ENCODE measurements around the gene LRRC27.

Gene LRRC27

DNA sequence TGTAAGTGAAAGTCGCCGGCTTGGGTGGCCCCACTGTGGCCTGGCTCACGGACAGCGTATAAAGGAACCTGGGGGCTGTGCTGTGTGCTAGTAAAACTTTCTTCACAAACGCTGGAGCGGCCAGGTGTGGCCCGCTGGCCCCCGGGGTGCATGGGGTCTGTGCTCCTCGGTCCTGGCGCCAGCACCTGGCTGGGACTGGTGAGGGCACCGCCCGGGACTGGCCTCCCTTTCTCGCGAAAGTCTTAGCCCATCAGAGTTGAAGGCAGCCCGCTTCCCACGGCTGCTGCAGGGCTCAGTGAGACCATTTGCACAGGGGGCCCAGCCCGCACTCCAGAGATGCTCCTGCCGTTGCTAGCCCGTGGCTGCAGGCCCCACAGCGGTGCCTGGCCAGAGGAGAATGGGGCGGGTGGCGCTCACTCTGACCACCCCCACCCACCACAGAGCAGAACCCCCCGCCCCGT lies 70.8 kb downstream of the LRRC27 start:
- DNase-seq (ENCODE audit: low read depth): no peak

DNA sequence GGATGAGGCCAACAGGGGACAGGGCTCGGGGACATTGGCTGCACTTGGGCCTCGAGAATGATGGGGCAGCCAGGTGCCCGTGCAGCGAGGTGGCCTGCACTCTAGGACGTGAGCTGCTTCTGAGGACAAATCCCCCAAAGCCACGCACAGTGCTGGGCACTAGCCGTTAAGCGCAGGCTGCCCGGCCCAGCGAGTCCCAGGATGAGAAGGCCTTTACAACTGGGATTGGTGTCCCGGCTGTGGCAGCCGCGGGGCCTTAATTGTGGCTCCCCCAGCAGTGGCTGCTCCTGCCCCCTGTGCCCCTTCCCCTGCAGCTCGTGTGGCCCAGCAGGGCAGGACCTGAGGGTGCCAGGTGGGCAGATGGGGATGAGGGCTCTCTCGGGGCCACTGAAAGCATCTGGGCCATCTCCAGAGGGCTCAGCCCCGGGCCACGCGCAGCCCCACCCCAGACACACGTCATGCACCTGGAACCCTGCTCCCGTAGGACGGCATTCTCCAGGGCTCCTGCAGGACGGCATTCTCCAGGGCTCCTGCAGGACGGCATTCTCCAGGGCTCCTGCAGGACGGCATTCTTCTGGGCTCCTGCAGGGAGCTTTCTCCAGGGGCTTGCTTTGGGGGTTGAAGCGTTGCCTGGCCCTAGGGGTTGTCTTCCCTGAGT lies 71.6 kb downstream of the LRRC27 start:
- no peak for DNase-seq (ENCODE audit: low read depth)

DNA sequence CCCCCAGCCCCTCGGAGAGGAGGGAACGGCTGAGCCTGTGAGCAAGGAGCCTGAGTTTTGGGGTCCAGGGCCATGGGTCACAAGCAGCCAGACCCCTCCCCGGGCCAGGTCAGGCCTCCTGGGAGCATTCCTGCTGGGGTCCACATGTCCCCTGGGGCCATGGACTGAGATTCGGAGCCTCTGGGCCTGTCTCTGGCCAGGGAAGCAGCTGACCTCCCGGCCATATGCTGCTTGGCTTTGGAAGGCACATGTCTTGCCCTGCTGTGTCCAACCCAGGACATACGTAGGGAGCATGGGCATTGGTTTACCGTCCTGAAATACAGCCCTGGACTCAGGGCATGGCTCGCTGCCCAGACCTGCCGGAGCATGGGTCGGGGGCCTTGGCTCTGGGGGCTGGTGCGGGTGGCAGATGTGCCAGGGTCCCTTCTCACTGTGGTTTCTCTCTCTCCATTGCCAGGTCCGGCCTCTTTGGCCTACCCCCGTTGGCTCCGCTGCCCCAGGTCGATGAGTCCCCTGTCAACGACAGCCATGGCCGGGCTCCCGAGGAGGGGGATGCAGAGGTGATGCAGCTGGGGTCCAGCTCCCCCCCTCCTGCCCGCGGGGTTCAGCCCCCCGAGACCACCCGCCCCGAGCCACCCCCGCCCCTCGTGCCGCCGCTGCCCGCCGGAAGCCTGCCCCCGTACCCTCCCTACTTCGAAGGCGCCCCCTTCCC lies 72.3 kb downstream of the LRRC27 start:
- no peak for DNase-seq (ENCODE audit: low read depth)

DNA sequence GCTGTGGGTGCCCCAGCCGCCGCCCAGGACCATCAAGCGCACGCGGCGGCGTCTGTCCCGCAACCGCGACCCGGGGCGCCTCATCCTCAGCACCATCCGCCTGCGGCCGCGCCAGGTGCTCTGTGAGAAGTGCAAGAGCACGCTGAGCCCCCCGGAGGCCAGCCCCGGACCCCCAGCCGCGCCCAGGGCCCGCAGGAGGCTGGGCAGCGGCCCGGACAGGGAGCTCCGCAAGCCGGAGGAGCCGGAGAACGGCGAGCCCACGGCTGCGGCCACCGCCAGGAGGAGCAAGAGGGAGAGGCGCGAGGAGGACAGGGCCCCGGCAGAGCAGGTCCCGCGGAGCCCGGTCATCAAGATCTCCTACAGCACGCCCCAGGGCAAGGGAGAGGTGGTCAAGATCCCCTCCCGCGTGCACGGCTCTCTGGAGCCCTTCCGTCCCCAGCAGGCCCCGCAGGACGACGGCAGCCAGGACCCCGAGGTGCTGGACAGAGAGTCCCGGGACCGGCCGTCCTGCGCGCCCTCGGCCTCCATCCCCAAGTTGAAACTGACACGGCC lies 73.0 kb downstream of the LRRC27 start:
- no peak for DNase-seq (ENCODE audit: low read depth)

DNA sequence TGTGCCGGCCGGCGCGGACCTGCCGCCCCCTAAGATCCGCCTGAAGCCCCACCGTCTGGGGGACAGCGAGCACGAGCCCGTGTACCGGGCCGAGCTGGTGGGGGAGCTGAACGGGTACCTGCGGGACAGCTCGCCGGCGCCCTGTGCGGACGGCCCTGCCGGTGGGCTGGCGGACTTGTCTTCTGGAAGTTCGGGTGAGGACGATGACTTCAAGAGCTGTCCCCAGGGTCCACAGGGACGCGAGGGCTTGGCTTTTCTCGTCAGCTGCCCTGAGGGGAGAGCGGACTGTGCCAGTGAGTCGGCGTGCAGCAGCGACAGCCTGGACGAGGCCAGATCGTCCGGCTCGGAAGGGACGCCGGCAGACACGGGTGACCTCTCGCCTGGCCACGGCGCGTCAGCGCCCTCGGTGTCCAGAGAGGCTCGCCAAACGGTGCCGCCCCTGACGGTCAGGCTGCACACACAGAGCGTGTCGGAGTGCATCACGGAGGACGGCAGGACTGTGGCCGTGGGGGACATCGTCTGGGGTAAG lies 73.5 kb downstream of the LRRC27 start:
- DNase-seq (ENCODE audit: low read depth): no peak

DNA sequence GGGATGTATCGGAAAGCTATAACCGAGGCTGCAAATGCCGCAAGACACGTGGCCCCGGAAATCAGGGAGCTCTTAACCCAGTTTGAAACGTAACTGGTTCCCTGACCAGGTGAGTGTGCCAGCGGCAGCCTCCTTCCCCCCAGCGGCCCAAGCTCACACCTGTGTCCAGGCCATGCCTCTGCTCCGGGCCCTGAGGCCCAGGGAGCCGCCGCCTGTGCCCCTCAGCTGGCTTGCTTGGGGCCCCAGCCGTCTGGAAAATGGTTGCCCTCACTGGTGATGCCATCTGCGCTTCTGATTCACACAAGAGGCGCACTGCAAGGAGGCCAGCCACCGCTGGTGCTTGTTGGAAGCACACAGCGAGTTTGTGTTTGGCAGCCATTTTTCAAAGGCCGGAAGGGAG lies 74.2 kb downstream of the LRRC27 start:
- no peak for DNase-seq (ENCODE audit: low read depth)

DNA sequence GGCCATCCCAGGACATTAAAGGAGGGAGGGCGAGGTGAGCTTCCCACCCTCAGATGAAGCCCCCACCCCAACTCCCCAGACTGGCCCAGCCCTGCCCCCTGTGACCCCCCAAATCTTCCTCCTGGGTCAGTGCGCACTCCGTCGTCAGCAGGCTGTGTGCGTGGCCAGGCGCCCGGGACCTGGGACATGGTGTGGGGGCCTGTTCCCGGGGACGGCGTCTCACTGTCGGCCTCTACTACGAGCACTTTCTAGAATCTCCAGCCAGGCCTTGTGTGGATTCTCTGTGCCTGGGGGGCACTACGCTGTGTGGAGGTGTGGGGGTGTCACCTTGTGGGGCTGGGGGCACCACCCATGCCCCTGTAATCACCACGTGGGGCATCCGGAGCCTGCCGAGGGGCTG lies 74.8 kb downstream of the LRRC27 start:
- DNase-seq (ENCODE audit: low read depth): no peak

DNA sequence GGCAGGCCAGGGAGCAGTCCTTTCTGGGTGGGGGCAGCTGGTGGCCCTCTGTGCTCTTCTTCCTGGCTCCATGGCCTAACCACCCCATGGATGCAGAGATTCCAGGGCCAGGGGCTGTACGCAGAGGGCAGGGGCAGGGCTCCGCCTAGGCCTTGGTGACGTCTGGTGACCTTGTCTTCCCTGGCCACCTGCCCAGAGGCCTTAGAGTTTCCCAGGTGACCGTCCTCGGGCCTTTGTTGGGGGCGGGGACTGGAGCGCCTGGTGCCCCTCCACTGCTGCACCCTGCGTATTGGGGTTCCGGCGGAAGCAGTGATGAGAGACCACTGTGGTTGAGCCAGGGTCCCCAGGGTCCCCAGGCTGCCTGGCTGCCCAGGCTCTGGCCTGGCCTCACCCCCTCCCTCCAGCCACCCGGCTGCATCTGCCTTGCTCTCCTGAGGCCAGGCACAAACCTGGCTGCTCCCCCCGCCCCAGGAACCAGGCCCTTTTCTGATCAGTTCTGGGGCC lies 75.3 kb downstream of the LRRC27 start:
- no peak for DNase-seq (ENCODE audit: low read depth)

DNA sequence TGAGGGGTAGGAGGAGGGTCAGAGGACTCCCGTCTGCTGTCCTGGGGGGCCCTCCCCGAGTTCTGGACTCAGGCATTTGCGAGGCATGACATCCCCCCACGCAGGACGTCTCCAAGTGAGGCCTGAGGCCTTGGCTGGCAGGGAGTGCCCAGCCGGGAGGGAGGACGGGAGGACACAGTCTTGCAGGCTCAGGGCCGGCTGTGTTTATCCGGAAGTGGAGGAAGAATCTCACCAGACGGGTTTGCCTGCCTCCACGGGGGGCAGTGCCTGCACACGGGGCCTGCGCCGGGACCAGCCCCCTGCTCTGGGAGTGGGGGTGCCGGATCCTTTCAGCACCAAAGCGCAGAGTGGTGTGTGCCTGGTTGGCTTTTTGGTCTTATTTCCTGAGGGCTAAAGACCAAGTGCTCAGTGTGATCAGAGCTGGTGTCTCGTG lies 75.9 kb downstream of the LRRC27 start:
- DNase-seq (ENCODE audit: low read depth): no peak

DNA sequence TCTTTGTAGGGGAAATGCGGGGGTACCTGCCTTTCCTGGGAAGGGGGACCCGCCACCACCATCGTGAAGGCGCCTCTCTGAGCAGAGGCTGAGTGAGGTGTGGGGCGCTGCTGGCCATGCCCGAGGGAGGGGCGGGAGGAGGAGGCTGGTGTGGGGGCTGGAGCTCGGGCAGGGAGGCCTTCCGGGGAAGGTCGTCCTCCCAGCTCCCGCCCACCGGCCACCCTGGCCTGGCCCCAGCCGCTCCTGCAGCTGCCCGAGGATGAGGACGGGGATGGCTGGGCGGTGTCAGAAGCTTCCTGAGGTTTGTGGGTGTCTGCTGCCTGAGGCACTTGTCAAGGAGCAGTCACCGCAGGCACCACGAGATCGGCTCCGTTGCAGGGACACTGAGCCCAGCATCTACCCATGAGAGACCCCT lies 76.4 kb downstream of the LRRC27 start:
- no peak for DNase-seq (ENCODE audit: low read depth)

DNA sequence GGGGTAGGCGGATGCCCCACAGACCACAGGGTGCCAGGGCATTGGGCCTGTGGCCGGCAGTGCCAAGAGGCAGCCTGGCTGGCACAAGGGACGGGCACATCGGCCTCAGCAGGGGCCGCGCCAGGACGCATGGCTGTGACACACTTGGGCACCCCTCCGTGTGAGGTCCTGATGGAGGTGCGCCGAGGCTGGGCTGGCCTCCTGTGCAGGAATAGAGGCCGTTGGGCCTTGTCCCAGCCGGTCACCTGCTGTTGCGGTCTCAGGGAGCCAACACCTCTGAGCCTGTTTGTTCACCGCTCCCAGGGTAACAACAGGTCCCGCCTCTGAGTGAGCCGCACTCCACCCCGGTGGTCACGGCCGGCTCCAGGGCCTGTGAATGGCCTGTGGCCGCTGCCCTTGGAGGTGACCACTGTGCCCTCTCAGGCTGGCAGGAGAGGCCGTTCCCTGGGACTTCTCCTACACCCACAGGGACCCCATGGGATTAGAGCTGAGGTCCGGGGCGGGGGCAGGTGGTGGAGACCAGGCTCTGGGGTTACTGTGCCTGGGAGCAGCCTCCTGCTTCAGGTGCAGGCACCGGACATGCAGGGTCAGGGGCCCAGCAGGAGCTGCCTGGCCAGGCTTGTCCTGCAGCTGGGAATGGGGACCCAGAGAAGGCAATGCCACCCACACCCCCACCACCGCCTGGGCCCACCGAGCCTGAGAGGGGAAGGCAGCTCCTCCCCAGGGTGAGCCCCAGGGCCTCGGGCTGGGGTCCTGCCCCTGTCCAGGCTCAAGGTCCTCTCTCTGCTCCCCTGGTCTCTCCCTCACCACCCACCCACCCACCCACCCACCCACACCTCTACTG lies 77.1 kb downstream of the LRRC27 start:
- DNase-seq (ENCODE audit: low read depth): no peak

DNA sequence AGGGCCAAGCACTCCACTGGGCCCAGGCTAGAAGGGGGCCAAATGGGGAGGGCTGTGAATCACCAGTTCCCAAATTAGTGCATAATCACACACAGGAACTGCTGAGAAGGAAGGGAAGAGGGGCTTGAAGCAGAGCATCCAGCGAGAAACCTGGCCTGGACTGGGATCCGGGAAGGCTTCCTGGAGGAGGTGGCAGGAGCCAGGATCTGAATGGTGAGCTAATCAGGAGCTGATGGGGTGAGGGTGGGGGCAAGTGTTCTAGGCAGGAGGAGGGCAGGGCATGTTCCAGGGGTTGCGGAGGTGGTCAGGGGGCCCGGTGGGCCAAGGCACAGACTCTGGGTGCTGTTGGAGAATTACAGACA lies 77.7 kb downstream of the LRRC27 start:
- no peak for DNase-seq (ENCODE audit: low read depth)

DNA sequence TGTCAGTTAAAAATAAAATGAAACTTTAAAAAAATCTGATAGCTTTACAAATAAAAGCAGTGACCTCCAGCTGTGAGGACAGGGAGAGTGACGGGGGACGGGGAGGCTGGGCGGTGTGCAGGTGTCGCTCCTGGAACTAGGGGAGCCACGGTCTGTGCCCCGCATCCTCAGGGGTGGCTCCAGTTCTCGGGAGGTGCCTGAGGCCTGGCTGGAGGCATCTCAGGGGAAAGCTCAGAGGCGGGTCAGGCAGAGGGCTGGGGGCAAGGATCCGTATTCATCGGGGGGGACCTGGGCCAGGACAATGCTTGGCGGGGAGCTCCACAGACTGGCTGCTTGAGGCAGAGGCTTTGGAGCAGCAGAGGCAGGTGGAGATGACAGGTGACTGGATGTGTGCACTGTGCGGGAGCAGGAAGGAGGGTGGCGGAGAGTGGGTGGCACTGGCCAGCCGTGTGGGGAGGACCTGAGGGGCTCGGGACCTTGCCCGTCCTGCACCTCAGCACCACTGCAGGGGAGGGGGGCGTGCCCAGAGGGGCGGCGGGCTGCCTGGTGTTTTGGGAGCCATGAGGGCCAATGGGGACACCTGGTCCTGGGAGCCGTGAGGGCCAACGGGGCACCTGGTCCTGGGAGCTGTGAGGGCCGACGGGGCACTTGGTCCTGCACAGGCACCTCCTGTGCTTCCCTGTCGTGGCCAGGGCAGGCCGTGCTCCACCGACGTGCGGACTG lies 78.2 kb downstream of the LRRC27 start:
- DNase-seq (ENCODE audit: low read depth): no peak

DNA sequence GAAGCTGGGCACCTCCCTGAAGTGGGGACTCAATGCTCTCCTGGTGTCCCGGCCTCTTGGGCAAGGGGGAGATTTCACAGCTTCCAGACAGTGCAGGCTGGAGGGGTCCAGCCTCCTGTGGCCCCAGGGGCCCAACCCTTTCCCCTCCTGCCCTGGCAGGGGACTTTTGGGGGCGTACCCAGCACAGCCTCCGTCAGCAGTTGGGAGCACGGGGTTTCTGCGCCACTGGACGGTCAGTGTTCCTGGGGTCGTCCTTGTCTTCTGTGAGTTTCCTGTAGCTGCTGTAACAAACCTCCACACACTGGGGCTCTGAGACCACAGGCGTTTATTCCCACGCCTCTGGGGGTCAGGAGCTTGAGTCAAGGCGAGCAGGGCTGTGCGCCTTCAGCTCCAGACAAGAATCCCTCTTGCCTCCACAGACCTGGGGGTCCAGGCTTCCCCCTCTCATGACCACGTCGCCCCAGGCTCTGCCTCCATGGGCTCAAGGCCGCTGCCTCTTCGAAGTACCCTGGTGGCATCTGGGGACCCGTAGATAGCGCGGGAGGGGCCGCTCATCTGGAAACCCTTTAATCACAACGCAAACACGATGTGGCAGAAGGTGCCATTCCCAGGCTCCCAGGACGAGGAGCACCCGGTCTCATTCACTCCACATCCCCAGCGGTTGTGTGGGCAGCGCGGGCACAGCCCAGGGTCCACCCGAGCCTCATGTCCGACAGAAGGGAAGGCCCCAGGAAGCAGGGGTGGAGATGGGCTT lies 79.0 kb downstream of the LRRC27 start:
- DNase-seq (ENCODE audit: low read depth): no peak

DNA sequence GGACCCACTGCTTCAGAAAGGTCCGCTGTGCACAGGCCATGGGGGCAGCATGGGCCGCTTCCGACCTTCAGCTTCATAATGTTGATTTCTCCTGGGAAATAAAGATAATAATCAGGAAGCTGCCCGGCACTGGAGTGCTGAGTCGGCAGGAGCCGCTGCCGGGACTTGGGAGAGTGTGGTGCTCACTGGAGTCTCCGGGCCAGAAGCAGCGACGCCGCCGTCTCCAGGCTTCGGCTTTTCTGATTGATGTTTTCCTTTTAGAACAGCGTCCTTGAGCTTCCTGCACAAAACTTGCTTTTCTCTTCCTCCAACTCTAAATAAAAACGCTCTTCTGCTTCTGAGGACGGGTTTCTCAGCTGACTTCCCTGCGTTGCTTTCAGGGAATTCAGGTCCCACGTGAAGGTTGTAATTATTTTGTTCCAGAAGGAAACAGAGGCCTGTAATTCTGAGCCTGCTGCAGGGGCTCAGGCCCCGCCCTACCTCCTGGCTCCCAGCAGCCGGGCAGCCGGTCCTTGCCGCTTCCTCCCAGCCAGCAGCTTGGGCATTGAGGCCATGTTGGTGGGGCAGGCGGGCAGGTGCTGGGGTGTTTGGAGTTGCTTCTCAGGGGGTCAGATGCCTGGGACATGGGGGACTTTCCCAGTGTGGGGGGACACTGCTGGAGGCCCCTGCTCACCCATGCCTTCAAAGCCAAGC lies 79.7 kb downstream of the LRRC27 start:
- no peak for DNase-seq (ENCODE audit: low read depth)

DNA sequence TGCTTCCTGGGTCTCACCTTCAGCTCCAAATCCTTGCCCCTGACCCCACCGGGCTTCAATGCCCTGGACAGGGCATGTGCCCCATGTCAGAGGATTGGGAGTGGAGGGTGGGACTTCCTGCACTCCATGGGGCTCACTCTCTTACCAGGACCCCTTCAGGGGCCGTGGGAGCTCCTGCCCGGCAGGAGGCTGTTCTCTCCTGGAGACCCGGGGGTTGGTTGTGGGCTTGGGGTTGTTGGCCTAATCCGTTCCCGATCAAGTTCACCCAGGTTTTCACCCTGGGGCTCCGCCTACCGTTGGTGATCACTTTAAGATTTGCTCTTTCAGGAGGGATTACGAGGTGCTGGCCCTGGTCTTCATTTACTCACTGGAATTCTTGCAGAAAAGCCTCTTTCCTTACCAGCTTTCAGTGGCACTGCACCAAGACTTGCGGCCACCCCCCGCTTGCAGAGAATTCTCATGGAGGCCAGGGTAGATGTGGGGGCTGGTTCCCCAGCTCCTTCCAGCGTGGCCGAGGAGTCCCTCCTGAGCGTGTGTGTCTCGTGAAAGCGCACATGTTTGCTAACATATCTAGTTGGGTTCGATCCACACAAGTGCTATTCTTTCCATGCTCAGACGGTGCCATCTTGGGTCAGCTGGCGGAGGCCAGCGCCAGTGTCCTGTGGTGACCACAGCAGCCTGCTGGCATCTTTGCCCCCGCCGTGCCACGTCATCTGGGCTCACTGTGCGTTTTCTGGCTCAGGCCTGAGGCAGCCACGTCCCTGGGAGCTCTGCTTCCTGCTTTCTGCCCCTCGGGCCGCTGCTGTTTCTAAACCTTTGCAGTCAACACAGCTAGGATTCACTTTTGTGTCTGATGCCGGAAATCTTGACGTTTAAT lies 80.6 kb downstream of the LRRC27 start:
- no peak for DNase-seq (ENCODE audit: low read depth)

DNA sequence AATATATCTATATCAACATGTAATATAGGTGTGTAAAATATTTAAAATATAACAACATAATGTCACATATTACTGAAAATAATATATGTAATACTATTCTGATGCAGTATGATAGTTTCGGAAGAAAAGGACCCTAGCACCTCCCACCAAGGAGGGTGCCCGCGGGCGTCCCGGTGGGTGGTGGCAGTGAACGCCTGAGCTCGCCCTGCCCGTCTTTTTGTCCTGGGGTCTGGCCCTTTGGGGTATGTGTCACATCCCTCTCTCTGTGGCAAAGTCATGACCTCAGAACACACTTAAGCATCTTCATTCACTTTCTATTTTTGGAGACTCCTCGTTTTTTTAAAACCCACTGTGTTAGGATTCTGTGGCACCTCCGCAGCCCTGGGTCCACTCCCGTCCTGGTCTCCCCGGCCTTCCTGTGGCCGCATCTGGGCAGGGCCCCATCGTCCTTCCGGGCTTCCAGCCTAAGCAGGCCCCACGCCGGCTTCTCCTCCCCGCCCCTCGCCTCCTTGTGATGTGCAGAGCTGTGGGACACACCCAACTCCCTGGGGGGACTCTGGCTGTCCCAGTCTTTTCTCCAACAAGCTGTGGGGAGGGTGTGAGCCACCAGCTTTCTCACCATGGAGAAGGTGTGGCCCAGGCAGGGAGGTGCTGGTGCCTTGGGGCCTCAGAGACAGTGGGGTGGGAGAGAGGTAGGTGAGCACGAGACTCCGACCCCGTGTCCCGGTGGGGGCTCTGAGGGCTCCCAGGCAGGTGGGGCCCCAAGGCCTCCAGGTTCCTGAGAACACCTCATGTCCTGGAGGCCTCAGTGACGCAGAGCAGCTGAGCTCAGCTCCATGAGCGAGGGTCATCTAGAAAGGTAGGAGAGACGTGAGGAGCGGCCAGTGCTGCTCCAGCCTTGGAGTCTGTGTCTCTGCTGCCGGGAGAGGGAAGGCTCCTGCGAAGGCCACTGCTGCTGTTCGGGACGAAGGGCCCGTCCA lies 81.5 kb downstream of the LRRC27 start:
- DNase-seq (ENCODE audit: low read depth): no peak
